H1 (cell line): ENCODE data around the gene BBC3. TPM values are rescaled to one million over a fixed set of nuclear protein-coding genes. Genes with fewer than 3 reads are reported as not detected.

Experiments used
- ASH2L ChIP-seq: fragments of 200-600, 300-600 bp; sonication (generic); IDR thresholded peaks from one replicate; pipeline ENCODE4 v1.7.1; 2017; ENCODE audit warnings: low read length
- CEBPB ChIP-seq: IDR thresholded peaks from 2 replicates; pipeline ENCODE4 v1.6.1; 2012; ENCODE audit warnings: low read depth, low read length
- CHD2 ChIP-seq: IDR thresholded peaks from 2 replicates; pipeline ENCODE4 v1.6.1; 2012; ENCODE audit warnings: low read length, improper control_type of control experiment
- JUN ChIP-seq: IDR thresholded peaks from 2 replicates; pipeline ENCODE4 v1.6.1; 2011; ENCODE audit warnings: low read depth, mild to moderate bottlenecking, improper control_type of control experiment, low read length
- JUND ChIP-seq: IDR thresholded peaks from 2 replicates; pipeline ENCODE4 v1.6.1; 2011; ENCODE audit warnings: mild to moderate bottlenecking, improper control_type of control experiment, low read length
- NRF1 ChIP-seq: IDR thresholded peaks from 2 replicates; pipeline ENCODE4 v1.6.1; 2011; ENCODE audit warnings: mild to moderate bottlenecking, low read depth, low read length, improper control_type of control experiment
- PHF8 ChIP-seq: fragments of 200-600 bp; sonication (generic); conservative IDR thresholded peaks from 2 replicates; pipeline ENCODE4 v1.7.1; 2012; ENCODE audit warnings: low read depth, mild to moderate bottlenecking, inconsistent platforms, low read length, moderate library complexity
- SP4 ChIP-seq: IDR thresholded peaks from 2 replicates; pipeline ENCODE4 v1.6.1; 2012; ENCODE audit warnings: low read length, inconsistent platforms
- TEAD4 ChIP-seq: IDR thresholded peaks from 2 replicates; pipeline ENCODE4 v1.6.1; 2012; ENCODE audit warnings: low read depth, low read length, inconsistent platforms, mixed read lengths
- YY1 ChIP-seq: IDR thresholded peaks from 2 replicates; pipeline ENCODE4 v1.6.1; 2011; ENCODE audit warnings: low read depth, mild to moderate bottlenecking, low read length
- ZNF274 ChIP-seq: IDR thresholded peaks from 2 replicates; pipeline ENCODE4 v1.7.0; 2012; ENCODE audit warnings: low read length, borderline replicate concordance; ENCODE audit errors: extremely low read depth
- polyA plus RNA-seq, 7 experiments: library from polyadenylated mRNA; depleted of rRNA in 3 of 7; stranded (reverse) in 5 of 7; unstranded in 2 of 7; fragments of >200 nt in 5 of 7; fragments of 200-250 nt in 2 of 7; gene quantifications; 1 replicate in 5 of 7; 2 replicates in 1 of 7; 4 replicates in 1 of 7; pipeline versions ENCODE4 v1.2.1 to v1.2.3, GENCODE V29; 2011 to 2013; ENCODE audit warnings: missing spikeins in 2 of 7, mixed read lengths in 2 of 7
- total RNA-seq: library from RNA; stranded (reverse); fragmentation: NEBNext Ultra II Directional; extraction: Animal tissue kit (Norgen Biotek cat#: 25700); gene quantifications from 2 replicates; pipeline ENCODE4 v1.2.1, GENCODE V29; 2021
- TF ChIP-seq, protein P1 (sequence below): fragments of 300-600 bp; sonication (generic); IDR thresholded peaks from 2 replicates; pipeline ENCODE4 v1.7.1; 2012; ENCODE audit warnings: low read length, moderate library complexity, mild to moderate bottlenecking, inconsistent platforms; ENCODE audit not compliant: insufficient replicate concordance

The BBC3 gene
- total and polyA plus RNA-seq, 2 of the 8 experiments (the other 6 are each of a cell fraction or from before 2014, with no cell fraction given), result 13.2 to 21.6 TPM

DNA sequence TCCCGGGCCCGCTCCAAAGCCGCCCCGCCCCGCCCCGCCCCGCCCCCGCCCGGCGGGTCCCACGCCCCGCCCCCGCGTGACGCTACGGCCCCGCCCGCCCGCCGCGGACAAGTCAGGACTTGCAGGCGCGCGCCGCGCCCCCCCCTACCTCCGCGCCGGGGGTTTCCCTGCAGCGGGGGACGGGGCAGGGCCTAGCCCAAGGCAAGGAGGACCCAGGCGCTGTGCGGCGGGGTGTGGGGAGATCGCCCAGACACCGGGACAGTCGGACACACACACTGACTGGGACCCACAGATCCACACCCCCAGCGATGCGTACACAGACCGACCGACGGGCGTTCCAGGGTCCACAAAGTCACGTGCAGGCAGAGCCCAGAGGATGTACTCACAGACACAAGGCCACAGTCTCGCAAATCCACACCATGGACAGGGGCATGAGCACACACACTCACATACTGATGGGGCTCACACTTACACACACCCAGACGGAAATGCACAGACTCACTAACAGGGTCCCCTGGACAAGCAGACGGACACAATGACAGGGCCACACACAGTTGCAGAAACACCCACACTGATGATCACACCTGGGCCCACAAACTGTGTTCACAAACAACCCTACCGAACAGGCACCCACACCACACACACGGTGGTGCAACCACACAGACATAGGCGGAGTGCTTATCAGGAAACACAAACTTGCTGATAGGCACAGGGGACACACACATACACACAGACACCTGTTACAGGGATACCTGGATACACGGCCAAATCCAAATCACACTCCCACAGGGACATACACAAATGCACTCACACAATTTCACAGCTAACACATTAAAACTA is 436 bp upstream of the BBC3 start (continued):
- TF ChIP-seq, protein P1, sequence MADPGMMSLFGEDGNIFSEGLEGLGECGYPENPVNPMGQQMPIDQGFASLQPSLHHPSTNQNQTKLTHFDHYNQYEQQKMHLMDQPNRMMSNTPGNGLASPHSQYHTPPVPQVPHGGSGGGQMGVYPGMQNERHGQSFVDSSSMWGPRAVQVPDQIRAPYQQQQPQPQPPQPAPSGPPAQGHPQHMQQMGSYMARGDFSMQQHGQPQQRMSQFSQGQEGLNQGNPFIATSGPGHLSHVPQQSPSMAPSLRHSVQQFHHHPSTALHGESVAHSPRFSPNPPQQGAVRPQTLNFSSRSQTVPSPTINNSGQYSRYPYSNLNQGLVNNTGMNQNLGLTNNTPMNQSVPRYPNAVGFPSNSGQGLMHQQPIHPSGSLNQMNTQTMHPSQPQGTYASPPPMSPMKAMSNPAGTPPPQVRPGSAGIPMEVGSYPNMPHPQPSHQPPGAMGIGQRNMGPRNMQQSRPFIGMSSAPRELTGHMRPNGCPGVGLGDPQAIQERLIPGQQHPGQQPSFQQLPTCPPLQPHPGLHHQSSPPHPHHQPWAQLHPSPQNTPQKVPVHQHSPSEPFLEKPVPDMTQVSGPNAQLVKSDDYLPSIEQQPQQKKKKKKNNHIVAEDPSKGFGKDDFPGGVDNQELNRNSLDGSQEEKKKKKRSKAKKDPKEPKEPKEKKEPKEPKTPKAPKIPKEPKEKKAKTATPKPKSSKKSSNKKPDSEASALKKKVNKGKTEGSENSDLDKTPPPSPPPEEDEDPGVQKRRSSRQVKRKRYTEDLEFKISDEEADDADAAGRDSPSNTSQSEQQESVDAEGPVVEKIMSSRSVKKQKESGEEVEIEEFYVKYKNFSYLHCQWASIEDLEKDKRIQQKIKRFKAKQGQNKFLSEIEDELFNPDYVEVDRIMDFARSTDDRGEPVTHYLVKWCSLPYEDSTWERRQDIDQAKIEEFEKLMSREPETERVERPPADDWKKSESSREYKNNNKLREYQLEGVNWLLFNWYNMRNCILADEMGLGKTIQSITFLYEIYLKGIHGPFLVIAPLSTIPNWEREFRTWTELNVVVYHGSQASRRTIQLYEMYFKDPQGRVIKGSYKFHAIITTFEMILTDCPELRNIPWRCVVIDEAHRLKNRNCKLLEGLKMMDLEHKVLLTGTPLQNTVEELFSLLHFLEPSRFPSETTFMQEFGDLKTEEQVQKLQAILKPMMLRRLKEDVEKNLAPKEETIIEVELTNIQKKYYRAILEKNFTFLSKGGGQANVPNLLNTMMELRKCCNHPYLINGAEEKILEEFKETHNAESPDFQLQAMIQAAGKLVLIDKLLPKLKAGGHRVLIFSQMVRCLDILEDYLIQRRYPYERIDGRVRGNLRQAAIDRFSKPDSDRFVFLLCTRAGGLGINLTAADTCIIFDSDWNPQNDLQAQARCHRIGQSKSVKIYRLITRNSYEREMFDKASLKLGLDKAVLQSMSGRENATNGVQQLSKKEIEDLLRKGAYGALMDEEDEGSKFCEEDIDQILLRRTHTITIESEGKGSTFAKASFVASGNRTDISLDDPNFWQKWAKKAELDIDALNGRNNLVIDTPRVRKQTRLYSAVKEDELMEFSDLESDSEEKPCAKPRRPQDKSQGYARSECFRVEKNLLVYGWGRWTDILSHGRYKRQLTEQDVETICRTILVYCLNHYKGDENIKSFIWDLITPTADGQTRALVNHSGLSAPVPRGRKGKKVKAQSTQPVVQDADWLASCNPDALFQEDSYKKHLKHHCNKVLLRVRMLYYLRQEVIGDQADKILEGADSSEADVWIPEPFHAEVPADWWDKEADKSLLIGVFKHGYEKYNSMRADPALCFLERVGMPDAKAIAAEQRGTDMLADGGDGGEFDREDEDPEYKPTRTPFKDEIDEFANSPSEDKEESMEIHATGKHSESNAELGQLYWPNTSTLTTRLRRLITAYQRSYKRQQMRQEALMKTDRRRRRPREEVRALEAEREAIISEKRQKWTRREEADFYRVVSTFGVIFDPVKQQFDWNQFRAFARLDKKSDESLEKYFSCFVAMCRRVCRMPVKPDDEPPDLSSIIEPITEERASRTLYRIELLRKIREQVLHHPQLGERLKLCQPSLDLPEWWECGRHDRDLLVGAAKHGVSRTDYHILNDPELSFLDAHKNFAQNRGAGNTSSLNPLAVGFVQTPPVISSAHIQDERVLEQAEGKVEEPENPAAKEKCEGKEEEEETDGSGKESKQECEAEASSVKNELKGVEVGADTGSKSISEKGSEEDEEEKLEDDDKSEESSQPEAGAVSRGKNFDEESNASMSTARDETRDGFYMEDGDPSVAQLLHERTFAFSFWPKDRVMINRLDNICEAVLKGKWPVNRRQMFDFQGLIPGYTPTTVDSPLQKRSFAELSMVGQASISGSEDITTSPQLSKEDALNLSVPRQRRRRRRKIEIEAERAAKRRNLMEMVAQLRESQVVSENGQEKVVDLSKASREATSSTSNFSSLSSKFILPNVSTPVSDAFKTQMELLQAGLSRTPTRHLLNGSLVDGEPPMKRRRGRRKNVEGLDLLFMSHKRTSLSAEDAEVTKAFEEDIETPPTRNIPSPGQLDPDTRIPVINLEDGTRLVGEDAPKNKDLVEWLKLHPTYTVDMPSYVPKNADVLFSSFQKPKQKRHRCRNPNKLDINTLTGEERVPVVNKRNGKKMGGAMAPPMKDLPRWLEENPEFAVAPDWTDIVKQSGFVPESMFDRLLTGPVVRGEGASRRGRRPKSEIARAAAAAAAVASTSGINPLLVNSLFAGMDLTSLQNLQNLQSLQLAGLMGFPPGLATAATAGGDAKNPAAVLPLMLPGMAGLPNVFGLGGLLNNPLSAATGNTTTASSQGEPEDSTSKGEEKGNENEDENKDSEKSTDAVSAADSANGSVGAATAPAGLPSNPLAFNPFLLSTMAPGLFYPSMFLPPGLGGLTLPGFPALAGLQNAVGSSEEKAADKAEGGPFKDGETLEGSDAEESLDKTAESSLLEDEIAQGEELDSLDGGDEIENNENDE, result no peak
- no peak for TF ChIP-seq CHD2
- no peak for TF ChIP-seq JUND
- no peak for TF ChIP-seq YY1
- TF ChIP-seq CEBPB, result no peak
- peak; percentile 35 for TF ChIP-seq ASH2L
- no peak for TF ChIP-seq NRF1
- no peak for TF ChIP-seq SP4
- TF ChIP-seq PHF8, result no peak
- no peak for TF ChIP-seq TEAD4
- TF ChIP-seq ZNF274, result no peak
- TF ChIP-seq JUN, result no peak
